OCI-LY7 (cell line): ENCODE data around the gene TSPOAP1.

Source experiments
- EZH2phosphoT487 ChIP-seq: fragments of 200-600 bp; sonication (generic); IDR thresholded peaks from 2 replicates; pipeline ENCODE4 v1.6.1; 2018; ENCODE audit warnings: low read depth, borderline replicate concordance, mild to moderate bottlenecking, mixed run types, antibody characterized with exemption, low read length, moderate library complexity, mixed read lengths
- TF ChIP-seq, protein P1 (sequence below): fragments of 200-600 bp; sonication (generic); conservative IDR thresholded peaks from 2 replicates; pipeline ENCODE4 v1.5.1; 2014; ENCODE audit warnings: mild to moderate bottlenecking, antibody characterized with exemption, low read length, moderate library complexity, mixed read lengths

DNA sequence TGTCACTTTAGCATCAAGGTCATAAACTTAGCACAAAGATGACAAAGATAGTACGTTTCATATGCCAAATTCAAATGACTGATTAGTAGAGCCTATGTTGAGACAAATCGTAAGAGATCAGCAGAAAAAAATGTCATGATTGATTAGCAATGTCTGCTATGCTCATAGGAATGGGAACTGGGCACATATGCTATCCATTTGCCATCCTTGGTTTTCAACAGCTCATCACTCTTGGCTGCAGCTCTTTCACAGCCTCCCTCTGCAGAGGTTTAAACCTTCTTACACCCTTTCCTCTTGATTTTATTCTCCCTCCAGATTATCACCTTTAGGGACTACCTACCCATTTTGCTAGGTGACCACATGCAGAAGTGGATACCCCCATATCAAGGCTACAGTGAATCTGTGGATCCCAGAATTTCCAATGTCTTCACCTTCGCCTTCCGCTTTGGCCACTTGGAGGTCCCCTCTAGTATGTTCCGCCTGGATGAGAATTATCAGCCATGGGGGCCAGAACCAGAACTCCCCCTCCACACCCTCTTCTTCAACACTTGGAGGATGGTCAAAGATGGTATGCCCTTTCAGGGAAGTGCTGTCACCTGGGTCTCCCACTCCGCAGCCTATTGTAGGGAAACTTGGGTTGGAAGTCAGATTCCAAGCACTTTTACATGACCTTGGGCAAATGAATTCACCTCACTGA, 64.0 kb downstream of the TSPOAP1 start:
- TF ChIP-seq, protein P1, sequence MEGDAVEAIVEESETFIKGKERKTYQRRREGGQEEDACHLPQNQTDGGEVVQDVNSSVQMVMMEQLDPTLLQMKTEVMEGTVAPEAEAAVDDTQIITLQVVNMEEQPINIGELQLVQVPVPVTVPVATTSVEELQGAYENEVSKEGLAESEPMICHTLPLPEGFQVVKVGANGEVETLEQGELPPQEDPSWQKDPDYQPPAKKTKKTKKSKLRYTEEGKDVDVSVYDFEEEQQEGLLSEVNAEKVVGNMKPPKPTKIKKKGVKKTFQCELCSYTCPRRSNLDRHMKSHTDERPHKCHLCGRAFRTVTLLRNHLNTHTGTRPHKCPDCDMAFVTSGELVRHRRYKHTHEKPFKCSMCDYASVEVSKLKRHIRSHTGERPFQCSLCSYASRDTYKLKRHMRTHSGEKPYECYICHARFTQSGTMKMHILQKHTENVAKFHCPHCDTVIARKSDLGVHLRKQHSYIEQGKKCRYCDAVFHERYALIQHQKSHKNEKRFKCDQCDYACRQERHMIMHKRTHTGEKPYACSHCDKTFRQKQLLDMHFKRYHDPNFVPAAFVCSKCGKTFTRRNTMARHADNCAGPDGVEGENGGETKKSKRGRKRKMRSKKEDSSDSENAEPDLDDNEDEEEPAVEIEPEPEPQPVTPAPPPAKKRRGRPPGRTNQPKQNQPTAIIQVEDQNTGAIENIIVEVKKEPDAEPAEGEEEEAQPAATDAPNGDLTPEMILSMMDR, result no peak
- no peak for TF ChIP-seq EZH2phosphoT487
